ENCODE data around the gene FBXO47. TPM values are rescaled to one million over a fixed set of nuclear protein-coding genes. Genes with fewer than 3 reads are reported as not detected.
"Not testable (repeated sequence)": the region's sequence is repeated elsewhere in the genome, so short reads cannot be mapped to it uniquely, and the experiment has no call there.

Gene FBXO47
- polyA plus RNA-seq, 4 donors: not detected

DNA sequence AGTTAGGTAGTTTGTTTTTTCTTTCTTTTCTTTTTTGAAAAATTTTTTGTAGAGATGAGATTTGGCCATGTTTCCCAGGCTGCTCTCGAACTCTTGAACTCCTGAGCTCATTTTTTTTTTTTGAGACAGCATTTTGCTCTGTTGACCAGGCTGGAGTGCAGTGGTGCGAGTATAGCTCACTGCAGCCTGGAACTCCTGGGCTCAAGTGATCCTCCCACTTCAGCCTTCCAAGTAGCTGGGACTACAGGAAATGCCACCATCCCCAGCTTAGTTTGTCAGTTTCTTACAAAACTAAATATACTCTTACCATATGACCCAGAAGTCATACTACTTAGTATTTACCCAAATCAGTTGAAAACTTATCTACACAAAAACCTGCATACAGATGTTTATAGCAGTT, 14.4 kb upstream of the FBXO47 start:
- no peak for DNase-seq (ENCODE audit: low read depth in 4 of 4, low spot score in 3 of 4)

DNA sequence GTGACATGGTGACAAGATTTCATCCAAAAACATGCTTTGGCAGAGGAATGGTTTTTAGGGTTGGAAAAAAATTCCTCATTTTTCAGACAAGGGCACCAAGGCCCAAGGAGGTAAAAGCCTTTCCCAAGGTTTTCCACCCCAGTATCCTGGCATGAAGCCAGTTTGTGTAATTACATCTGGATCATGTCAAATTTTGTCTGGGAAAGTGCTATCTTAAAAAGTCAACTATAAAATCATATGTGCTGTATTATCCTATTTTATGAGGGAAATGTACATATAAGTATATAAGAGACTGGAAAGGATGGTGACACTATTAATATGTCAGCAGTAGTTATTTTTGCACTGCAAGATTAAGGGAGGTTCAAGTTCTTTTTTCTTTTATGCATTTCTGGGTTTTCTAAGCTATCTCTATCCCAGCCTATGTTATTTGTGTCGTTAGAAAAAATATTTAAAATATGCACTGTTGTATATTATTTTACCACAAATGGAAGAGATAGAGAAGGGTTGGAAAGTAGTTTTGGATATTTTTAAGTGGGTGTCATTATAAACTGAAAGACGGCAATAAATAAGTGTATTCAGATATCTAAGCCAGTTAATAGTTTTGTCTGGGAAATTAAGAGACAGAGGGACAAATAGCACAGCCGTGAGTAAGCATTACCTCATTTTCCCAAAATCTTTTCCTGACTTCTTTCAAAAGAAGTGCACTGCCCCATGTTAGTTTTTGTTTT, 13.5 kb upstream of the FBXO47 start:
- no peak for DNase-seq (ENCODE audit: low read depth in 4 of 4, low spot score in 3 of 4)

GRCh38 chr17:38978180-38978579, 11.0 kb upstream of the FBXO47 start:
- no peak for DNase-seq (ENCODE audit: low read depth in 4 of 4, low spot score in 3 of 4)

DNA sequence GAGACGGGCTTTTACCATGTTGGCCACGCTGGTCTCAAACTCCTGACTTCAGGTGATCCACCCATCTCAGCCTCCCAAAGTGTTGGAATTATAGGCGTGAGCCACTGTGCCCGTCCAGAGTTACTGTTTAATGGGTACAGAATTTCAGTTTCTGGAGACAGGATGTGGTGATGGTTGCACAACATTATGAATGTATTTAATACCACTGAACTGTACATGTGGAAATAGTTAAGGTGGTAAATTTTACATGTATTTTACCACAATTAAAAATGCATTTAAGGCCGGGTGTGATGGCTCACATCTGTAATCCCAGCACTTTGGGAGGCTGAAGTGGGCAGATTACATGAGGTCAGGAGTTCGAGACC, 9.0 kb upstream of the FBXO47 start:
- DNase-seq (ENCODE audit: low read depth in 4 of 4, low spot score in 3 of 4): not testable (repeated sequence)

- no peak for DNase-seq (ENCODE audit: low read depth in 4 of 4, low spot score in 3 of 4)
Measured at GRCh38 chr17:38970804-38971203, 3.6 kb upstream of the FBXO47 start.

GRCh38 chr17:38970128-38970527, 2.9 kb upstream of the FBXO47 start:
- DNase-seq (ENCODE audit: low read depth in 4 of 4, low spot score in 3 of 4): no peak

GRCh38 chr17:38969281-38969680, 2.1 kb upstream of the FBXO47 start:
- DNase-seq (ENCODE audit: low read depth in 4 of 4, low spot score in 3 of 4): no peak

- DNase-seq (ENCODE audit: low read depth in 4 of 4, low spot score in 3 of 4): no peak
Measured at GRCh38 chr17:38961413-38961812, 5.8 kb downstream of the FBXO47 start.

DNA sequence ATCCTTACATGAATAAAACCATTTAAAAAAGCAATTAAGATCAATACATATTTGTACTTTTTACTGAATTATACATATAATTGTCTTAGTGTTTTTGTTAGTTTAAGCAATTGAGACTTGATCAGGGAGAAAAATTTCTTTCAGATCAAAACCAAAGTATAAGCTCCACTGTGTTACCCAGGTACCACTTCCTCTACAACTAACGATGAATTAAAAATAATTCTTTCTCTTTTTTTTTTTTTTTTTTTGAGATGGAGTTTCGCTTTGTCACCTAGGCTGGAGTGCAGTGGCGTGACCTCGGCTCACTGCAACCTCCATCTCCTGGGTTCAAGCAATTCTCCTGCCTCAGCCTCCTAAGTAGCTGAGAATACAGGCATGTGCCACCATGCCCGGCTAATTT, 6.8 kb downstream of the FBXO47 start:
- DNase-seq (ENCODE audit: low read depth in 4 of 4, low spot score in 3 of 4): no peak

DNA sequence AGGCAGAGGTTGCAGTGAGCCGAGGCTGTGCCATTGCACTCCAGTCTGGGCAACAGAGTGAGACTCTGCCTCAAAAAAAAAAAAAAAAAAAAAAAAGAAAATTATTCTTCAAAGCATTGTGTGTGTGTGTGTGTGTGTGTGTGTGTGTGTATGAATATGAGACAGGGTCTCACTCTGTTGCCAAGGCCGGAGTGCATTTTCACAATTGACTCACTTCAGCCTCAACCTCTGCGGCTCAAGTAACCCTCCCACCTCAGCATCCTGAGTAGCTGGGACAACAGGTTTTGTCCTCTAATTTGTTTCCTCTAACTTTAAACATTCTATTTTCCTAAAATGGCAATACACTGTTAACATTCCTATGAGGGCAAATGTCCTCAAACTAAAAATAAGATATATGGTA, 7.7 kb downstream of the FBXO47 start:
- DNase-seq (ENCODE audit: low read depth in 4 of 4, low spot score in 3 of 4): no peak

GRCh38 chr17:38958756-38959155, 8.4 kb downstream of the FBXO47 start:
- DNase-seq (ENCODE audit: low read depth in 4 of 4, low spot score in 3 of 4): no peak

DNA sequence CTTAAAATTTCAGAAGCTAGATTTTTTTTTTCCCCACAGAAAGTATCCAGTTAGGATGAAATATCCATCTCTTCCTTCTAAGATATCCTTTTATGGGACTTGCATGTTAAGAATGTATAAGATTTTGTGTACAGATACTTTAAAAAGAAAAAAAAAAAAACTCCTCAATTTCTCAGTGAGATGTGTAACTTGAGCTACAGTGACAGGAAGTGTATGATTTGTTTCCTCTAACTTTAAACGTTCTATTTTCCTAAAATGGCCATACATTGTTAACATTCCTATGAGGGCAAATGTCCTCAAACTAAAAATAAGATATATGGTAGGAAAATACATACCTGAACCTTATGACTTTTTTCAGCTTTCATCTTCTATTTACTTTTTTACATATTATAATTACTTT, 8.9 kb downstream of the FBXO47 start:
- DNase-seq (ENCODE audit: low read depth in 4 of 4, low spot score in 3 of 4): no peak

GRCh38 chr17:38953800-38954199, 13.4 kb downstream of the FBXO47 start:
- DNase-seq (ENCODE audit: low read depth in 4 of 4, low spot score in 3 of 4): not testable (repeated sequence)

DNA sequence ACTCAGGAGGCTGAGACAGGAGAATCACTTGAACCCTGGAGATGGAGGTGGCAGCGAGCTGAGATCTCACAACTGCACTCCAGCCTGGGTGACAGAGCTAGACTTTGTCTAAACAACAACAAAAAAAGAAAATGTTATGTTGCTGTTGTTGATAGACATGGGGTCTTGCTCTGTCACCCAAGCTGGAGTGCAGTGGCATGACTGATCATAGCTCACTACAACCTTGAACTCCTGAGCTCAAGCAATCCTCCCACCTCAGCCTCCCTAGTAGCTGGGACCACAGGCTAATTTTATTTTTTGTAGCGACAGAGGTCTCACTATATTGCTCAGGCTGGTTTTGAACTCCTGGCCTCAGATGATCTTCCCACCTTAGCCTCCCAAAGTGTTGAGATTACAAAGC, 20.0 kb downstream of the FBXO47 start:
- no peak for DNase-seq (ENCODE audit: low read depth in 4 of 4, low spot score in 3 of 4)

DNA sequence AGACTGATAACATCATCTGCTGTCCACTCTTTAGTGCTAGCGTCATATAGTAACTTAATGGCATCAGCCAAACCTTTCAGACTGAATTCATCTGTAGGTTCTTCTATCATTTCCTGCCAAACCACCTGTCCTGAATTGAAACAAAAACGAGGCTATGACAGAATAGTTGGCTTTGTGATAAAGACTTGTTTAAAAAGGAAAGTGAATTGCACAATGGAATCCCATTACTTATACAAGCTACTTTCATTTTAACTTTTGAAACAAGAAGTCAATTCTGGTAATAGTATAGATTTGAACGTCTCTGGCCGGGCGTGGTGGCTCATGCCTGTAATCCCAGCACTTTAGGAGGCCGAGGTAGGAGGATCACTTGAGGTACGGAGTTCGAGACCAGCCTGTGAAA, 23.6 kb downstream of the FBXO47 start:
- DNase-seq (ENCODE audit: low read depth in 4 of 4, low spot score in 3 of 4): no peak

GRCh38 chr17:38942696-38943334, 24.4 kb downstream of the FBXO47 start:
- no peak for DNase-seq (ENCODE audit: low read depth in 4 of 4, low spot score in 3 of 4)

DNA sequence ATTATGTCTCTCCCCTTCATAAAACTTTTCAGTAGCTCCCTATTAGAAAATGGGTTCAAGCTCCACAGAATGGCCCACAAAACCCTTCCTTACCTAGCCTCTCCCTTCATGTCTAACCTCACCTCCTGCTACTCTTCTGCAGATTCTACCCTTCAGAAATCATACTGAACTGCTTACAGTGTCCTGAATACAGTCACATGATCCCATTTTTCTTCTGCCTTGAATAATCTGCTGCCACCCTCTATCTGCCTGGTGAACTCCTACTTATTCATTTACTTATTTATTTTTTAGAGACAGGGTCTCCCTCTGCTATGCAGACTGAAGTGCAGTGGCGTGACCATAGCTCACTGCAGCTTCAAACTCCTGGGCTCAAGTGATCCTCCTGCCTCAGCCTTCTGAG, 26.8 kb downstream of the FBXO47 start:
- no peak for DNase-seq (ENCODE audit: low read depth in 4 of 4, low spot score in 3 of 4)

GRCh38 chr17:38939987-38940386, 27.2 kb downstream of the FBXO47 start:
- no peak for DNase-seq (ENCODE audit: low read depth in 4 of 4, low spot score in 3 of 4)

GRCh38 chr17:38933962-38934361, 33.2 kb downstream of the FBXO47 start:
- not testable (repeated sequence) for DNase-seq (ENCODE audit: low read depth in 4 of 4, low spot score in 3 of 4)

GRCh38 chr17:38930782-38931181, 36.4 kb downstream of the FBXO47 start:
- not testable (repeated sequence) for DNase-seq (ENCODE audit: low read depth in 4 of 4, low spot score in 3 of 4)

DNA sequence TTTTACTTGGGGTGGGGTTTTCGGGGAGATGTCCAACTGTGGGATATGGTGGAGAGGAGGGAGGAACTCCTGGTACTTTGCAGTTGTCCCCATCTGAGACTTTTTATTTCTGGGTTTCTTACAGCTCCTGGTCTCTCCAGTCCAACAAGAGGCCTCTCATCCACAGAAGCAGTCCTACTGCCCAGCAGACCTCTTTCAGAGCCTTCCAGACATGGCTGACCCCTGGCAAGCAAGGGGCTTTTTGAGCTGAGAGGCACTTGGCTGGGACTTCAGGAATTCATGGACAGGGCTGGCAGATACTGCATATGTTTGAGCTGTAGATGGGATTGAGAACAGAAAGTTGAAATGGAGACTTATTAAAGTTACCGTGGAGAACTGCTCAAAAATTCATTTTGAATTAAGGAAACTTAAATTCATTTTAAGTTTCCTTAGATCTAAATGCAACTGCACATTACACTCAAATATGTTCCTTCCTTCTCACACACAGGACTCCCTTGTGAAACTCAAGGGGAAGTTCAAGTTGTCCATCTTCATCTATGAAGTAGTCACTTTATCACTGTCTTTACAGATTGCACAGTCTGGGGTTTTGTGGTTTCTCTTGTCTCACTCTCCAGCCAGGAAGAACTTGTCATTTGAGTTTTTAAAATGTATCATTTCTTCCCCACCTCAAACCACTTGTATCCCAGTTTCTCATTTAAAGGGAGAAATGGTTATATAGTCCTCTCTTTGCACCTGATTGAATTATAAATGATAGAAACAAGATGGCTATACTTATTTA, 40.7 kb downstream of the FBXO47 start:
- no peak for DNase-seq (ENCODE audit: low read depth in 4 of 4, low spot score in 3 of 4)

All from right renal pelvis (tissue), 4 donors.